Measurements from ENCODE around the gene GPC6. TPM values are rescaled to one million over a fixed set of nuclear protein-coding genes. Genes with fewer than 3 reads are reported as not detected.

Gene GPC6
- total RNA-seq, 4 donors from 2014 or later: 2.7 to 5.7 (median 4.4) TPM

GRCh38 chr13:93927431-93927830, 700.8 kb downstream of the GPC6 start:
- TF ChIP-seq POLR2AphosphoS5 (IDR thresholded peaks at IDR 0.05) (no peak), EP300 (IDR thresholded peaks at IDR 0.05) (no peak), POLR2A (IDR thresholded peaks at IDR 0.05) (no peak), CTCF (IDR thresholded peaks at IDR 0.05) (no peak)
- Histone ChIP-seq H3K4me3 (no peak overlapping the region), H3K4me1 (no peaks in the 10 kb centered on the region), H3K27ac (no peak overlapping the region), H3K27me3 (no peaks in the 10 kb centered on the region), H3K36me3 (no peaks in the 10 kb centered on the region), H3K9me3 (no peaks in the 10 kb centered on the region)
- WGBS: 65% methylated on average over 1 of the region's 1 CpG
- DNase-seq (ENCODE audit: low spot score in 2 of 2): no peak

GRCh38 chr13:93932901-93933300, 706.3 kb downstream of the GPC6 start:
- DNase-seq (ENCODE audit: low spot score in 2 of 2): no peak
- no peak overlapping the region for H3K27ac ChIP-seq
- WGBS: 90% methylated on average over 3 of the region's 3 CpGs
- no peaks in the 10 kb centered on the region for H3K27me3 ChIP-seq
- H3K4me1 ChIP-seq: no peaks in the 10 kb centered on the region
- H3K9me3 ChIP-seq: no peaks in the 10 kb centered on the region
- H3K4me3 ChIP-seq: no peak overlapping the region
- H3K36me3 ChIP-seq: no peaks in the 10 kb centered on the region
- TF ChIP-seq CTCF (IDR thresholded peaks at IDR 0.05) (no peak), POLR2A (IDR thresholded peaks at IDR 0.05) (no peak), EP300 (IDR thresholded peaks at IDR 0.05) (no peak), POLR2AphosphoS5 (IDR thresholded peaks at IDR 0.05) (no peak)

GRCh38 chr13:93936901-93937300, 710.3 kb downstream of the GPC6 start:
- no peaks in the 10 kb centered on the region for H3K36me3 ChIP-seq
- H3K9me3 ChIP-seq: no peaks in the 10 kb centered on the region
- no peaks in the 10 kb centered on the region for H3K4me1 ChIP-seq
- no peak for DNase-seq (ENCODE audit: low spot score in 2 of 2)
- 82% methylated on average over 4 of the region's 4 CpGs for WGBS
- H3K27me3 ChIP-seq: no peaks in the 10 kb centered on the region
- H3K27ac ChIP-seq: no peak overlapping the region
- TF ChIP-seq POLR2AphosphoS5 (IDR thresholded peaks at IDR 0.05) (no peak), POLR2A (IDR thresholded peaks at IDR 0.05) (no peak), EP300 (IDR thresholded peaks at IDR 0.05) (no peak), CTCF (IDR thresholded peaks at IDR 0.05) (no peak)
- no peak overlapping the region for H3K4me3 ChIP-seq

GRCh38 chr13:93941444-93941843, 714.8 kb downstream of the GPC6 start:
- DNase-seq (ENCODE audit: low spot score in 2 of 2): no peak
- H3K27me3 ChIP-seq: no peaks in the 10 kb centered on the region
- H3K36me3 ChIP-seq: no peaks in the 10 kb centered on the region
- no peaks in the 10 kb centered on the region for H3K9me3 ChIP-seq
- TF ChIP-seq POLR2A (IDR thresholded peaks at IDR 0.05) (no peak), POLR2AphosphoS5 (IDR thresholded peaks at IDR 0.05) (no peak), CTCF (IDR thresholded peaks at IDR 0.05) (no peak), EP300 (IDR thresholded peaks at IDR 0.05) (no peak)
- no peak overlapping the region for H3K4me3 ChIP-seq
- no peaks in the 10 kb centered on the region for H3K4me1 ChIP-seq
- 73% methylated on average over 2 of the region's 2 CpGs for WGBS
- no peak overlapping the region for H3K27ac ChIP-seq

- WGBS: 83% methylated on average over 2 of the region's 3 CpGs
- TF ChIP-seq POLR2AphosphoS5 (IDR thresholded peaks at IDR 0.05): no peak
- TF ChIP-seq CTCF (IDR thresholded peaks at IDR 0.05): no peak
- TF ChIP-seq EP300 (IDR thresholded peaks at IDR 0.05): no peak
- TF ChIP-seq POLR2A (IDR thresholded peaks at IDR 0.05): no peak
- H3K36me3 ChIP-seq: no peaks in the 10 kb centered on the region
- no peaks in the 10 kb centered on the region for H3K27me3 ChIP-seq
- no peaks in the 10 kb centered on the region for H3K4me1 ChIP-seq
- no peaks in the 10 kb centered on the region for H3K9me3 ChIP-seq
- no peak overlapping the region for H3K27ac ChIP-seq
- no peak for DNase-seq (ENCODE audit: low spot score in 2 of 2)
- H3K4me3 ChIP-seq: no peak overlapping the region
Measured at GRCh38 chr13:93942016-93942415, 715.4 kb downstream of the GPC6 start.

All from suprapubic skin (tissue), 4 donors.